Adipocyte (in vitro differentiated cells): ENCODE results near the gene ITPA.
"Not testable (repeated sequence)": the region's sequence is repeated elsewhere in the genome, so short reads cannot be mapped to it uniquely, and the experiment has no call there.

ENCODE experiments used
- DNase-seq: peaks from one replicate; pipeline ENCODE4 v3.0.0-alpha.2; 2015; ENCODE audit warnings: low read depth
- H3K27me3 ChIP-seq: replicated peaks from 2 replicates; pipeline ENCODE4 v1.7.0; 2013; ENCODE audit warnings: mild to moderate bottlenecking, low read length, moderate library complexity; ENCODE audit not compliant: control insufficient read depth, insufficient read depth
- H3K36me3 ChIP-seq: 2 replicates; pipeline ENCODE4 v1.7.0; 2013; ENCODE audit warnings: low read length, mild to moderate bottlenecking, moderate library complexity; ENCODE audit not compliant: control insufficient read depth, insufficient read depth, severe bottlenecking
- H3K4me1 ChIP-seq: 2 replicates; pipeline ENCODE4 v1.7.0; 2013; ENCODE audit warnings: mild to moderate bottlenecking, low read length, moderate library complexity; ENCODE audit not compliant: control insufficient read depth, insufficient read depth
- H3K4me3 ChIP-seq: 2 replicates; pipeline ENCODE4 v1.7.0; 2013; ENCODE audit warnings: mild to moderate bottlenecking, low read length, moderate library complexity
- H3K9ac ChIP-seq: 2 replicates; pipeline ENCODE4 v1.7.0; 2013; ENCODE audit warnings: mild to moderate bottlenecking, low read length, moderate library complexity
- H3K9me3 ChIP-seq: 2 replicates; pipeline ENCODE4 v1.7.0; 2013; ENCODE audit warnings: mild to moderate bottlenecking, low read length, moderate library complexity; ENCODE audit not compliant: control insufficient read depth

ITPA gene

DNA sequence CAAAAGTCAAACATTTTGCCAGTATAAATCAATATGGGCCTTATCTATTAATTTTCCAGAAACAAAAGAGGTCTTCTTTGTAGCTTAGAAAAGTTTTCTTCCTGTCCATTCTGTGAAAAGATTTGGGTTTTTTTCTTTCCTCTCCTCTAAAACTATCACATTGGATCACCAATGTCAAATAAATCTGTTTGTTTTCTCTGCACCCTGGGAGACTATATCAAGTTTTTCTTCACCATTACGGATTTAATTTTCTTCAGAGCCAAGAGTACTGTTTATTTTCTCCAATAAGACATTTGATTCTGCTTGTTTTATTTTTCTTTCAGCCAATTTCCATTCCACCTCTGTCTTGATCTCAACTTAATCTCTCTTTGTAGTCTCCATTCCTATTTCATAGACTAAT lies 34.0 kb upstream of the ITPA start:
- no peaks in the 10 kb centered on the region for H3K36me3 ChIP-seq
- no peaks in the 10 kb centered on the region for H3K9me3 ChIP-seq
- H3K9ac ChIP-seq = peak overlapping the region; percentile 90
- peak overlapping the region; percentile 96 for H3K4me3 ChIP-seq
- peaks cover 18% of the 10 kb centered on the region for H3K4me1 ChIP-seq
- no peak for DNase-seq
- peaks cover 6% of the 10 kb centered on the region for H3K27me3 ChIP-seq

DNA sequence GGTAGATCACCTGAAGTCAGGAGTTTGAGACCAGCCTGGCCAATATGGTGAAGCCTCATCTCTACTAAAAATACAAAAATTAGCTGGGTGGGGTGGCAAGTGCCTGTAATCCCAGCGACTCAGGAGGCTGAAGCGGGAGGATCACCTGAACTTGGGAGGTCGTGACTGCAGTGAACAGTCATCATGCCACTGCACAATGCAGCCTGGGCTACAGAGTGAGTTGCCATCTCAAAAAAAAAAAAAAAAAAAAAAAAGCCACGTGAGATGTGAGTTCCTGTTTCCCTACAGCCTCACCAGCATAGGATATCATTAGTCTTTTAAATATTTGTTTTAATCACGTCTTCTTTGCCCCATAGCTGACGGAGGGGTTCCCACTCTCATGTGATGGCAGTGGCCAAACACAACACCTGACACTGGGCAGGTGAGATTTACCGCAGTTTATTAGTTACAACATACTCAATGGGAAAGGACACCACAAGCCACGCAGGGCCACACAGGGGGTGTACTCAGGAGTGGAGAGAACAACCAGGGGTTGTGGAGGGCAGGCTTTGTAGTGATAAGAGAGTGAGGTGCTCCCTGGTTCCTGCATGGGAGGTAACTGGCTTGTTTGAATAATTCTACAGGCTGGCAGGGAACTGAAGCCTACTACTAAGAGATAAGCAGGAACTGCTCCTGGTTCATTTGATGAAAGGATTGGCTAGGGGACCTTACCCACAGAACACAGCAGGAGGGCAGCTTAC lies 31.4 kb upstream of the ITPA start:
- Histone ChIP-seq H3K9me3 (no peaks in the 10 kb centered on the region), H3K4me3 (no peak overlapping the region), H3K27me3 (no peaks in the 10 kb centered on the region), H3K4me1 (peaks cover 19% of the 10 kb centered on the region), H3K36me3 (no peaks in the 10 kb centered on the region), H3K9ac (no peak overlapping the region)
- no peak for DNase-seq

DNA sequence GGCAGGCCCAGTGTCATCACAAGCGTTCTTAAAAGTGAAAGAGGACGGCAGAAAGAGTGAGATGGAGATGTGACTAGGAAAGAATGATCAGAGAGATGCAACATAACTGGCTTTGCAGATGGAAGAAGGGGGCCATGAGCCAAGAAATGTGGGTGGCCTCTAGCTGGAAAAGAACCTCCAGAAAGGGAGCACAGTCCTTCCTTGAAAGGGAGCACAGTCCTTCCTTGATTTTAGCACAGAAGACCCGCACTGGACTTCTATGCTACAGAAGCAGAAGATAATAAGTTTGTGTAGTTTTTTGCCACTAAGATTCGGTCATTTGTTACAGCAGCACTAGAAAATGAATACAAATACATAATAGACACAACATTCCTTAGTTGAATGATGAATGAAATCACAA lies 29.0 kb upstream of the ITPA start:
- H3K4me3 ChIP-seq = no peak overlapping the region
- H3K27me3 ChIP-seq = no peaks in the 10 kb centered on the region
- H3K4me1 ChIP-seq = peaks cover 8% of the 10 kb centered on the region
- DNase-seq = no peak
- H3K9ac ChIP-seq = no peak overlapping the region
- H3K36me3 ChIP-seq = no peaks in the 10 kb centered on the region
- no peaks in the 10 kb centered on the region for H3K9me3 ChIP-seq

DNA sequence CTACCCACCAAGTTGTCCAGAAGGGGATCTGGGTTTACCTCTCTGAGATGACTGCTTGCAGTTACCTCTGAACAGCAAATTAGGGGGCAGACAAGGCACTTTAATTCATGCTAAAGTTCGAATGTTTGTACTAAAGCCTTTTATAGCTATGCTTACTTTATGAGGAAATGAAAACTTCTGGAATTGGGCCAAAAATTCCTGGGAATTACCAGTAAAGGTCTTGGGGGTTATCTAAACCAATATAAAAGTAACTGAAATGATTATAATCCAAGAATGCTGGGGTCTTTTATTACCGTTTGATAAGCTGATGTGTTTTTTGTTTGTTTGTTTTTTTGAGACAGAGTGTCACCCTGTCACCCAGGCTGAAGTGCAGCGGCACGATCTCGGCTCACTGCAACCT lies 28.0 kb upstream of the ITPA start:
- DNase-seq = no peak
- Histone ChIP-seq H3K9me3 (no peaks in the 10 kb centered on the region), H3K27me3 (no peaks in the 10 kb centered on the region), H3K4me1 (peaks cover 3% of the 10 kb centered on the region), H3K9ac (no peak overlapping the region), H3K4me3 (no peak overlapping the region), H3K36me3 (no peaks in the 10 kb centered on the region)

DNA sequence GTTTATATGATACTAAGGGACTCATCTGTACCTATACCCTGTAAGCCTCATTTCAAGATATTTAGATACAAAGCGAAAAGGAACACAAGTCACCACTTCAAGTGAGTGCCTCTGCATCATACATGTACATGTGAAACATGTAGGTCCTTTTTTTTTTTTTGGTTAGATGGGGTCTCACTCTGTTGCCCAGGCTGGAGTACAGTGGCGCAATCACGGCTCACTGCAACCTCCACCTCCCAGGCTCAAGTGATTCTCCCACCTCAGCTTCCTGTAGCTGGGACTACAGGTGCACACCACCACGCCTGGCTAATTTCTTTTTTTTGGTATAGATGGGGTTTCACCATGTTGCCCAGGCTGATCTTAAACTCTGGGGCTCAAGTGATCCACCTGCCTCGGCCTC lies 26.9 kb upstream of the ITPA start:
- H3K4me1 ChIP-seq, H3K27me3 ChIP-seq, H3K36me3 ChIP-seq, H3K4me3 ChIP-seq, H3K9me3 ChIP-seq, H3K9ac ChIP-seq, DNase-seq: not testable (repeated sequence)

DNA sequence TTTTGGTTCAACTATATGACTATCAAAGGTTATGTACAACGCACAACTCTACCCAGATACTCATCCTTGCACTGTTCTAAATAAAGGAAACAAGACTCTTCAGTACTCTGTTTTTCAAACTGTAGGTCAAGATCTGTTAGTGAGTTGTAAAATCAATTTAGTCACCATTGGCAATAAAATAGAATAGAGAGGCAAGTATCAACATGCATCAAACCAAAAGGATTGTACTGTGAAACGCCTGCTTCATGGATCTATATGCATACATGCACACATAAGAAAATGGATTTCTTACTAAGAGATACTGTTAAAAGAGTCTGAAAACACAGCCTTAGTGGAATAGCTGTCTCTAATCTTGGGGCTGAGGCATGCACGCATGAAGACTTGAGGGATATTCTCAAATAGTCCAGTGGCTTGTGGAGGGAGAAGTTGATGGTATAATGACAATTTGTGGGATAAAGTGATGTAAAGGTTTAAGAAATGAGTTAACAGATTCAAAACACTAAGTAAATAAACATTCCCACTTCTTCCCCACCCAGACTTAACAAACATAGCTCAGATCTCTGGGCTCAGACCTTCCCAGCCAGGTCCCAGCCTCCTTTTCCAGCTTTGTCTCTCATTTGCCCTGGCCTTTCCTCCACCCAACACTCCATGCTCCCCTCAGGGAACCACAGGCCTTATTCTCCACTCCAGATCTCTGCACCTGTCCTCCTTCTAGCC lies 25.2 kb upstream of the ITPA start:
- no peak for DNase-seq
- Histone ChIP-seq H3K36me3 (peaks cover 2% of the 10 kb centered on the region), H3K27me3 (no peaks in the 10 kb centered on the region), H3K9me3 (no peaks in the 10 kb centered on the region), H3K4me1 (peaks cover 3% of the 10 kb centered on the region), H3K4me3 (no peak overlapping the region), H3K9ac (no peak overlapping the region)

DNA sequence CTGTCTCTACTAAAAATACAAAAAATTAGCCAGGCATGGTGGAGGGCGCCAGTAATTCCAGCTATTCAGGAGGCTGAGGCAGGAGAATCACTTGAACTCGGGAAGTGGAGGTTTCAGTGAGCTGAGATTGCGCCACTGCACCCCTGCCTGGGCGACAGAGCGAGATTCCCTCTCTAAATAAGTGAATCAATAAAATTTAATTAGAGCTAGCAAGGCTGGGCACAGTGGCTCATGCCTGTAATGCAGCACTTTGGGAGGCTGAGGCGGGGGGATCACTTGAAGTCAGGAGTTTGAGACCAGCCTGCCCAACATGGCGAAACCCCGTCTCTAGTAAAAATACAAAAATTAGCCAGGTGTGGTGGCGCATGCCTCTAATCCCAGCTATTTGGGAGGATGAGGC lies 21.4 kb upstream of the ITPA start:
- H3K9ac ChIP-seq, H3K27me3 ChIP-seq, DNase-seq, H3K4me1 ChIP-seq, H3K9me3 ChIP-seq, H3K4me3 ChIP-seq: not testable (repeated sequence)
- peaks cover 35% of the 10 kb centered on the region for H3K36me3 ChIP-seq

DNA sequence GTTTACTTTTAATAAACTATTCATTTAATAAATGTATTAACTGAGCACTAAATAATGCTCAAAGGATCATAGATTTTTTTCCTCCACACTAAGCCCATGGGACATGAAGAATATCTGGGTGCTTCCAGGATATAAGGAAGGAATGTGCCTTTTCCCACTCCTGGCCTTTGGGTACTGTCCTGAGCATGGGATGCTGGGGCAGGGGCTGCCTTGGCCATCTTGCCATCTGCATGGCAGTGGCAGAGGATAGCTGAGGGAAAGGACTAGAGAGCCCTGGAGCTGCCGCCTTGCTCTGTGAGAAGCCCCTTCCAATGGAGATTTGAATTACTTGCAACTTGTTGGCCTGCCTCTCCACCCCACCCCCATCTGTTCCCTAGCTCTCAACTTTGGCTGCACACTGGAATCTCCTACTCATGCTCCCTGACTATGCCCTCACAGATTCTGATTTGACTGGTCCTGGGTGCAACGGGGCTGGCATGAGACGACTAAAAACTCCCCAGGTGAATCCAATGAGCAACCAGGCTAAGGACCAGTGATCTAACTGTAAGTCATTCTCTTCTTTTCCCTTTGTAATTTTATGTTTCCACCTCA lies 20.4 kb upstream of the ITPA start:
- no peak for DNase-seq
- peaks cover 43% of the 10 kb centered on the region for H3K36me3 ChIP-seq

DNA sequence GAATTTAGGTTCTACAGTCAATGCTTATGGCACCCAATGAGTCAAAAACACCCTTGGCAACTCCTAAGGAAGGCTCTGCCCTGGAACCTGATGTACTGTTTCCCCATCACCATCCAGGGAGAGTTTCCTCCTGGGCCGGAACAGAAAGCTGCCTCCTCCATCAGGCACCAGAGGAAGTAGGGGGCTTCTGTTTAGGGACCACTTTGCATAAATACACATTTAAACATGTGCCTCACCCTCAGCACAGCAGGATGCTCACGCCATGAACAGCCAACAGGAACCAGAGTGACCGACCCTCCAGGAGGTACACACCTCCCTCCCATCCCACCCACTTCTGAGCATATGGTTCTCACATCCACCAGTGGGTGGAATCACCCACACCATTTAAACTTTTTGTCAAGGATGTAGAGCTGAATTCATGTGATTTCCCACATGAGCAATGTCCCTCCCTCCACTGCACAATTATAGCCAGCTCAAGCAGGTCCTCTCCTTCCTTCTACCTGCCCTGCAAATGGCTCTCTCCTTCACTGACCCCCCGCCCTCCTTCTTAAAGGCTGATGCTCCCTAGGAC lies 19.7 kb upstream of the ITPA start:
- Histone ChIP-seq H3K4me1 (no peaks in the 10 kb centered on the region), H3K9ac (no peak overlapping the region), H3K9me3 (no peaks in the 10 kb centered on the region), H3K4me3 (no peak overlapping the region), H3K27me3 (no peaks in the 10 kb centered on the region), H3K36me3 (peaks cover 50% of the 10 kb centered on the region)
- no peak for DNase-seq

More for the DNA sequence above, 20.4 kb upstream of the ITPA start:
- H3K9ac ChIP-seq = no peak overlapping the region
- H3K4me3 ChIP-seq = no peak overlapping the region
- H3K4me1 ChIP-seq = no peaks in the 10 kb centered on the region
- no peaks in the 10 kb centered on the region for H3K9me3 ChIP-seq
- no peaks in the 10 kb centered on the region for H3K27me3 ChIP-seq

DNA sequence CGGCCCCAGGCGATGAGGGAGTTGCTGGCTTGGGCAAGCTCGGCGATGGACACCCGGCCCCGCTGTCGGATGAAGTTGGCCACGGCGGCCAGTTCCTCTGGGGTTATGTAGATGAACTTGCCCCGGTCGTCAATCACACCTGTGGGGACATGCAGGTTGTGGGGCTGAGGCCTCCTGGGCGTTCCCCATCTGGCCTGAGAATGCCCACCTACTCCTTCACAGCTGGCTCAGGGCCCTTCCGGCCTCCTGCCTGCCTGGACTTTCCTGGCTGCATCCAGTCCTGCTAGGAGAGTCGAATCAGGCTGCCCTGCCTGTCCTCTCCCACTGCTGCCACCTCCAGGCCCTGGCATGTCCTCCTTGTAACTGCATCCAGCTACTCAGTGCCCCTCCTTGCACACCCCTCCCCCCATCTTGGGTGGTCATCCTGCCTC lies 18.6 kb upstream of the ITPA start:
- no peak for DNase-seq
- Histone ChIP-seq H3K27me3 (no peaks in the 10 kb centered on the region), H3K36me3 (peaks cover 60% of the 10 kb centered on the region), H3K9me3 (no peaks in the 10 kb centered on the region), H3K9ac (no peak overlapping the region), H3K4me3 (no peak overlapping the region), H3K4me1 (no peaks in the 10 kb centered on the region)

DNA sequence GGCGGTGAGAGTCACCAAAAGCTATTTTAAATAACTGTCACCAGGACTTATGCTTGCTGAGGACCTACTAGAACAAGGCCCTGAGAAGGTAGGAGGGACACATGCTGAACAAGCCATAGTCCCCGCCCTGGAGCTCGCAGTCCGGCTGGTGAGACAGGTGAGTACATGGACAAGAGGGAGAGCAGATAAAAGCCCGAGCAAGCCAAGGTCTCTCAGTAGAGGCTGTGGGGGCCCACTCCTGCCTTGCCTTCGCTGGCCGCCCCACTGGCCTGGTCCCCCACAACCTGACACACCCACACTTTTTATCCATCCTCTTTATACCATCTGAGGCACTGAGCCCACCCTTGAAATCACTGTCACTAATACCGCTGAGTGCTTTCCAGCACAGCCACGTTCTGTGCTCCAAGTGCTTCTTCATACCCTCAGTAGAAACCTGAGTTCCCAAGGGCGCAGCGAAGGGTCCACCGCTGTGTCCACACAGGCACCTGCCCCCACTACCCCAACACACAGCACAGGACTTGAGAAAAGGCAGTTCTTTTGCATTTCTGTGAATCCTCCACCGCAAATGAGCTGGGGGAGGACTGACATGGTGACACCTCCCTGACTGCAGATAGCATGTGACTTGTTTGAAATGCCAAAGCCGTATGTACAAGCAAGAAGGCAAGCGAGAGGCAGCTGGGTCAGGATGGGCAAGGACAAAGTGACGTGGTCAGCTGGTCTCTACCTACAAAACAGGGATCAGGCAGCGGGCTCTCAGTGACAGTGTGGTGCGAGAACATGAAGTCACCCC lies 16.9 kb upstream of the ITPA start:
- Histone ChIP-seq H3K4me1 (no peaks in the 10 kb centered on the region), H3K9me3 (no peaks in the 10 kb centered on the region), H3K9ac (no peak overlapping the region), H3K36me3 (peaks cover 73% of the 10 kb centered on the region), H3K4me3 (no peak overlapping the region), H3K27me3 (no peaks in the 10 kb centered on the region)
- DNase-seq = no peak
